ENCODE data around the gene ATRNL1.

DNA sequence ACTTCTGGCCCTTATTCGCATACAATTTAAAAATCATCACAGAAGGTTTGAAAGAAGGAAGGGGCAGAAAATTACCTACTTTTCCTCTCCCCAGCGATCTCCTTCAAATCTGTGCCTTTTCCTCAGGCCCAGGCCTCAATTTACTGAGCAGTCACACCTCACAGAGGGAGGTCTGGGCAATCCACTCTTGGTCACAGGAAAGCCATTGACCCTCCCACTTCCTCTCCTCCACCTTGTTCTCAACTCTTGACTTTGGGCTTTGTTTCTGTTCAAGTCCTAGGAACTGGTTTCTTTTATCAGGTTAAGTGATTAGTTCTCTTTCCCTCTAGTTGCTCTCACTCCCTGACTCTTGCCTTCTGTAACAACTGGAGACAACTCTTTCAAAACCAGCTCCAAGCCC is 37.0 kb upstream of the ATRNL1 start:
- TF ChIP-seq, protein P1, sequence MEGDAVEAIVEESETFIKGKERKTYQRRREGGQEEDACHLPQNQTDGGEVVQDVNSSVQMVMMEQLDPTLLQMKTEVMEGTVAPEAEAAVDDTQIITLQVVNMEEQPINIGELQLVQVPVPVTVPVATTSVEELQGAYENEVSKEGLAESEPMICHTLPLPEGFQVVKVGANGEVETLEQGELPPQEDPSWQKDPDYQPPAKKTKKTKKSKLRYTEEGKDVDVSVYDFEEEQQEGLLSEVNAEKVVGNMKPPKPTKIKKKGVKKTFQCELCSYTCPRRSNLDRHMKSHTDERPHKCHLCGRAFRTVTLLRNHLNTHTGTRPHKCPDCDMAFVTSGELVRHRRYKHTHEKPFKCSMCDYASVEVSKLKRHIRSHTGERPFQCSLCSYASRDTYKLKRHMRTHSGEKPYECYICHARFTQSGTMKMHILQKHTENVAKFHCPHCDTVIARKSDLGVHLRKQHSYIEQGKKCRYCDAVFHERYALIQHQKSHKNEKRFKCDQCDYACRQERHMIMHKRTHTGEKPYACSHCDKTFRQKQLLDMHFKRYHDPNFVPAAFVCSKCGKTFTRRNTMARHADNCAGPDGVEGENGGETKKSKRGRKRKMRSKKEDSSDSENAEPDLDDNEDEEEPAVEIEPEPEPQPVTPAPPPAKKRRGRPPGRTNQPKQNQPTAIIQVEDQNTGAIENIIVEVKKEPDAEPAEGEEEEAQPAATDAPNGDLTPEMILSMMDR (conservative IDR thresholded peaks at IDR 0.05; ENCODE audit: low read depth, low read length) = no peak
- no peak for TF ChIP-seq EZH2 (IDR thresholded peaks at IDR 0.05; ENCODE audit: low read length, unreplicated experiment)
